Endothelial cell of umbilical vein (primary cell): ENCODE measurements around the gene RAB6B. TPM values are rescaled to one million over a fixed set of nuclear protein-coding genes. Genes with fewer than 3 reads are reported as not detected.

Experiments
- BruUV-seq: library from RNA; stranded (reverse); fragments of 400-500 nt; replicated peaks from 2 replicates; lab custom pipeline; 2021; lab: Mats Ljungman, UMichigan
- CTCF ChIA-PET: fragments of 300-600, 350-600 bp; sonication (Branson Sonifier 250); formaldehyde crosslinking; loops from one replicate; lab custom pipeline; 2021; ENCODE audit warnings: antibody characterized with exemption, inconsistent platforms; lab: Charles Lee
- POLR2A ChIA-PET: fragments of 300-600, 350-600 bp; sonication (Branson Sonifier 250); formaldehyde crosslinking; loops from one replicate; lab custom pipeline; 2021; ENCODE audit warnings: antibody characterized with exemption, inconsistent platforms; lab: Charles Lee
- DNase-seq: peaks from one replicate; pipeline ENCODE4 v3.0.0-alpha.2; 2011; ENCODE audit warnings: low read depth, low spot score
- FAIRE-seq: peaks from 2 replicates; lab custom pipeline; 2011; peaks lifted over from hg19 to GRCh38; lab: Jason Lieb, UNC
- H2AFZ ChIP-seq: 2 replicates; pipeline ENCODE4 v1.6.0; 2012; ENCODE audit warnings: low read depth, low read length, control low read depth, inconsistent platforms
- H3K27ac ChIP-seq: 2 replicates; pipeline ENCODE4 v1.5.1; 2011; ENCODE audit warnings: low read depth, mild to moderate bottlenecking, control low read depth, low read length, moderate library complexity; ENCODE audit not compliant: insufficient read depth
- H3K27me3 ChIP-seq, 2 experiments: 2 replicates each; pipeline versions ENCODE4 v1.6.0 to v1.6.1; 2011; ENCODE audit warnings: low read length in 2 of 2, mixed read lengths in 1 of 2; ENCODE audit not compliant: control insufficient read depth in 2 of 2, insufficient read depth in 2 of 2
- H3K36me3 ChIP-seq, 2 experiments: 2 replicates in 1 of 2; 3 replicates in 1 of 2; pipeline ENCODE4 v1.5.1; 2011; ENCODE audit warnings: low read length in 2 of 2, mild to moderate bottlenecking in 1 of 2, moderate library complexity in 1 of 2; ENCODE audit not compliant: control insufficient read depth in 2 of 2, insufficient read depth in 2 of 2; ENCODE audit errors: extremely low read depth in 1 of 2
- H3K4me1 ChIP-seq: 3 replicates; pipeline ENCODE4 v1.5.1; 2011; ENCODE audit warnings: mild to moderate bottlenecking, low read length; ENCODE audit not compliant: control insufficient read depth, insufficient read depth; ENCODE audit errors: extremely low read depth
- H3K4me2 ChIP-seq: 2 replicates; pipeline ENCODE4 v1.6.1; 2011; ENCODE audit warnings: low read length, control low read depth, mixed read lengths; ENCODE audit not compliant: insufficient read depth
- H3K4me3 ChIP-seq, 3 experiments: fragments of 200-600 bp in 1 of 3; sonication (generic), shearing (Covaris generic) in 1 of 3; replicated peaks in 1 of 3; 2 replicates each; pipeline ENCODE4 v1.5.1; 2011 to 2016; ENCODE audit warnings: control low read depth in 3 of 3, low read length in 3 of 3, mild to moderate bottlenecking in 2 of 3, inconsistent platforms in 1 of 3, low read depth in 1 of 3, moderate library complexity in 1 of 3; ENCODE audit not compliant: insufficient read depth in 1 of 3
- H3K79me2 ChIP-seq: 2 replicates; pipeline ENCODE4 v1.6.0; 2012; ENCODE audit warnings: low read length, inconsistent platforms; ENCODE audit not compliant: control insufficient read depth, insufficient read depth
- H3K9ac ChIP-seq: replicated peaks from 2 replicates; pipeline ENCODE3; 2011; ENCODE audit warnings: low read length, control low read depth; ENCODE audit not compliant: insufficient read depth; ENCODE audit errors: extremely low read depth
- H3K9me1 ChIP-seq: replicated peaks from 3 replicates; pipeline ENCODE4 v1.6.0; 2011; ENCODE audit warnings: mild to moderate bottlenecking, low read length; ENCODE audit not compliant: control insufficient read depth, insufficient read depth; ENCODE audit errors: extremely low read depth
- H3K9me3 ChIP-seq: replicated peaks from 2 replicates; pipeline ENCODE4 v1.5.1; 2012; ENCODE audit warnings: low read length, inconsistent platforms; ENCODE audit not compliant: control insufficient read depth, insufficient read depth
- H4K20me1 ChIP-seq: replicated peaks from 2 replicates; pipeline ENCODE3; 2011; ENCODE audit warnings: mild to moderate bottlenecking, low read length; ENCODE audit not compliant: control insufficient read depth, insufficient read depth; ENCODE audit errors: extremely low read depth
- EZH2 ChIP-seq: IDR thresholded peaks from 2 replicates; pipeline ENCODE4 v1.6.1; 2012; ENCODE audit warnings: borderline replicate concordance, low read depth, mild to moderate bottlenecking, moderate library complexity, low read length, inconsistent platforms; ENCODE audit not compliant: severe bottlenecking
- FOS ChIP-seq: IDR thresholded peaks from 2 replicates; pipeline ENCODE4 v1.6.1; 2011; ENCODE audit warnings: mild to moderate bottlenecking, low read length, moderate library complexity, borderline replicate concordance; ENCODE audit not compliant: insufficient read depth
- GATA2 ChIP-seq: IDR thresholded peaks from 2 replicates; pipeline ENCODE4 v1.7.0; 2011; ENCODE audit warnings: low read depth, mild to moderate bottlenecking, moderate library complexity, mixed read lengths, low read length; ENCODE audit not compliant: insufficient read length, insufficient read depth
- JUN ChIP-seq: IDR thresholded peaks from 2 replicates; pipeline ENCODE4 v1.6.1; 2011; ENCODE audit warnings: borderline replicate concordance, low read depth; ENCODE audit not compliant: insufficient read length, insufficient read depth
- MYC ChIP-seq: IDR thresholded peaks from one replicate; pipeline ENCODE4 v1.6.1; 2011; ENCODE audit warnings: mild to moderate bottlenecking, low read depth, low read length
- POLR2A ChIP-seq: IDR thresholded peaks from 2 replicates; pipeline ENCODE4 v1.6.1; 2012; ENCODE audit warnings: low read depth, mild to moderate bottlenecking, control low read depth, low read length
- POLR2AphosphoS5 ChIP-seq: IDR thresholded peaks from 2 replicates; pipeline ENCODE4 v1.6.1; 2012; ENCODE audit warnings: low read depth, mild to moderate bottlenecking, control low read depth, low read length, moderate library complexity; ENCODE audit not compliant: insufficient read depth
- dilution Hi-C: fragments of 300-500 bp; cut with MboI; formaldehyde crosslinking; loops from one replicate; pipeline ENCODE4 v1.15.0; 2019; ENCODE audit warnings: low sequenced_read_pairs; ENCODE audit not compliant: extremely low pct_ligation_motif_present
- intact Hi-C: fragments of 100-400 bp; cut with micrococcal nuclease; formaldehyde crosslinking; loops from one replicate; pipeline ENCODE4 v1.10.0; 2022
- polyA plus RNA-seq, 4 experiments: library from polyadenylated mRNA; depleted of rRNA in 3 of 4; stranded (reverse) in 3 of 4; unstranded in 1 of 4; fragments of >200 nt; gene quantifications; 2 replicates each; pipeline versions ENCODE4 v1.2.1 to v1.2.3, GENCODE V29; 2011 to 2012; ENCODE audit warnings: missing spikeins in 1 of 4
- total RNA-seq: library from RNA; stranded (reverse); gene quantifications from 2 replicates; pipeline ENCODE4 v1.2.3, GENCODE V29; 2021
- TF ChIP-seq, protein P1 (sequence below), 2 donors: IDR thresholded peaks; 1 replicate in 1 of 2; 2 replicates in 1 of 2; pipeline ENCODE4 v1.5.1; 2011; ENCODE audit warnings: low read length in 2 of 2, mild to moderate bottlenecking in 2 of 2, moderate library complexity in 2 of 2, control low read depth in 1 of 2, inconsistent platforms in 1 of 2, low read depth in 1 of 2; ENCODE audit not compliant: insufficient read depth in 1 of 2; ENCODE audit errors: extremely low read depth in 1 of 2
- TF ChIP-seq, protein P2 (sequence below): IDR thresholded peaks from 2 replicates; pipeline ENCODE4 v1.6.1; 2011; ENCODE audit not compliant: insufficient read depth, insufficient read length

RAB6B gene
- total and polyA plus RNA-seq, 2 donors (not counting 3 experiments of a cell fraction or from before 2014, with no cell fraction given): 1.7 to 6.7 TPM

DNA sequence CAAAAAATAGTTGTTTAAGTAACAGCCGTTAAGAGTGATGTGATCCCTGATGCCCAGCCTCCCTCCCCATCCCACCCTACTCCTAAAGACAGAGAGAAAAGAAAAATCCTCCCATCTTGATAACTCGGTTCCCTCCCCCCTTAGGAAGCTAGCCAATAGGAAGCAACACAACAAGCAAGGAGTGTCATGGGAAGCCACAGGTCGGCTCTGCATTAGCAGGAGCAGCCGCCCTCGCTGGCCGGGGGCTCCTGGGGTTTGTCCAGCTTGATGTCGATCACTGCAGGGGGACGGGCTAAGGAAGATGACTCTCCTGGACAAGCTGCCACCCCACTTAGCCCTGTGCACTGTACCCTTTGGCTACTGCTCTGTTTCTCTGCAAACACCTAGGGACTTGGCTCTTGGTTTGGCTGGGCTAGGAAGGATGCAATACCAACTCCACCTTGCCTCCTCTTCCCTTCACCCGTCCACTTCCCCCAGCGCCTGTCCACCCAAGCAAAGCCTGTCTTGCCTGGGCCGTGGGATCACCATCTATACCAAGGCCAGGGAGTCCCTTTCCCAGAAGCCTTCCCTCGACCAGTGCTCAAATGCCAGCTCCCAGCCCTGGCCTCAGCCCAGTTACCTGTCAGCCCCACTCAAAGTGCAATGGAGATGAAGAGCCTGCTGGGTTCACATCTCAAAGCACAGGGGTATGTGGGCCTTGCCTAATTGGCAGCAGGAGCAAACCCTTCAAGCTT lies 66.9 kb downstream of the RAB6B start:
- FAIRE-seq (no peak), DNase-seq (no peak)
- no peak overlapping the region for H3K27ac ChIP-seq
- BruUV-seq: no TSS peak
- H3K4me2 ChIP-seq: no peak overlapping the region
- ChIA-PET CTCF (interaction anchor here (0.6 to 1.5 kb wide), 2 partner anchors 383 to 532 kb away, joined by 3 to 5 read pairs; no protein-coding TSS in a partner anchor), POLR2A (interaction anchor here (0.7 kb wide), 1 partner anchor 646 kb away, joined by 6 read pairs; no protein-coding TSS in a partner anchor)
- H3K27me3 ChIP-seq: no peaks in the 10 kb centered on the region
- no peak overlapping the region for H3K9ac ChIP-seq
- no peaks in the 10 kb centered on the region for H4K20me1 ChIP-seq
- no peak overlapping the region for H3K4me3 ChIP-seq
- no peaks in the 10 kb centered on the region for H3K79me2 ChIP-seq
- H2AFZ ChIP-seq: no peak overlapping the region
- no peaks in the 10 kb centered on the region for H3K36me3 ChIP-seq
- dilution Hi-C loops (no loop called here), intact Hi-C loops (no loop called here)
- no peaks in the 10 kb centered on the region for H3K4me1 ChIP-seq
- H3K9me3 ChIP-seq: no peaks in the 10 kb centered on the region
- no peaks in the 10 kb centered on the region for H3K9me1 ChIP-seq
- TF ChIP-seq, protein P1, sequence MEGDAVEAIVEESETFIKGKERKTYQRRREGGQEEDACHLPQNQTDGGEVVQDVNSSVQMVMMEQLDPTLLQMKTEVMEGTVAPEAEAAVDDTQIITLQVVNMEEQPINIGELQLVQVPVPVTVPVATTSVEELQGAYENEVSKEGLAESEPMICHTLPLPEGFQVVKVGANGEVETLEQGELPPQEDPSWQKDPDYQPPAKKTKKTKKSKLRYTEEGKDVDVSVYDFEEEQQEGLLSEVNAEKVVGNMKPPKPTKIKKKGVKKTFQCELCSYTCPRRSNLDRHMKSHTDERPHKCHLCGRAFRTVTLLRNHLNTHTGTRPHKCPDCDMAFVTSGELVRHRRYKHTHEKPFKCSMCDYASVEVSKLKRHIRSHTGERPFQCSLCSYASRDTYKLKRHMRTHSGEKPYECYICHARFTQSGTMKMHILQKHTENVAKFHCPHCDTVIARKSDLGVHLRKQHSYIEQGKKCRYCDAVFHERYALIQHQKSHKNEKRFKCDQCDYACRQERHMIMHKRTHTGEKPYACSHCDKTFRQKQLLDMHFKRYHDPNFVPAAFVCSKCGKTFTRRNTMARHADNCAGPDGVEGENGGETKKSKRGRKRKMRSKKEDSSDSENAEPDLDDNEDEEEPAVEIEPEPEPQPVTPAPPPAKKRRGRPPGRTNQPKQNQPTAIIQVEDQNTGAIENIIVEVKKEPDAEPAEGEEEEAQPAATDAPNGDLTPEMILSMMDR (IDR thresholded peaks at IDR 0.05; ENCODE audit: extremely low read depth in 1 of 2, insufficient read depth in 1 of 2, low read depth in 1 of 2, low read length in 2 of 2): no peak
- TF ChIP-seq JUN (no peak), MYC (no peak), POLR2A (no peak), EZH2 (no peak), GATA2 (no peak), POLR2AphosphoS5 (no peak), FOS (no peak)
- TF ChIP-seq, protein P2, sequence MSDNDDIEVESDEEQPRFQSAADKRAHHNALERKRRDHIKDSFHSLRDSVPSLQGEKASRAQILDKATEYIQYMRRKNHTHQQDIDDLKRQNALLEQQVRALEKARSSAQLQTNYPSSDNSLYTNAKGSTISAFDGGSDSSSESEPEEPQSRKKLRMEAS: no peak
